Caco-2 (cell line): Measurements from ENCODE around the gene CD24. TPM values are rescaled to one million over a fixed set of nuclear protein-coding genes. Genes with fewer than 3 reads are reported as not detected.
A peak's percentile ranks its signal among the peaks of the same experiment; 100 is the strongest.

Experiments used
- BruUV-seq: library from RNA; stranded (reverse); fragments of 400-500 nt; replicated peaks from 2 replicates; lab custom pipeline; 2021; lab: Mats Ljungman, UMichigan
- CTCF ChIA-PET: fragments of 300-600 bp; sonication (Branson Sonifier 250); formaldehyde crosslinking; loops from one replicate; lab custom pipeline; 2022; ENCODE audit warnings: antibody characterized with exemption; lab: Charles Lee
- POLR2A ChIA-PET: fragments of 300-600 bp; sonication (Branson Sonifier 250); formaldehyde crosslinking; loops from one replicate; lab custom pipeline; 2022; ENCODE audit warnings: antibody characterized with exemption; lab: Charles Lee
- DNase-seq, 2 experiments: peaks; one replicate each; pipeline versions ENCODE4 v3.0.0 to v3.0.0-alpha.2; 2020 to 2022
- H3K27me3 ChIP-seq: replicated peaks from 2 replicates; pipeline ENCODE4 v1.6.0; 2011; ENCODE audit warnings: low read length; ENCODE audit not compliant: control insufficient read depth, insufficient read depth
- H3K36me3 ChIP-seq: 2 replicates; pipeline ENCODE4 v1.5.1; 2011; ENCODE audit warnings: low read length; ENCODE audit not compliant: control insufficient read depth, insufficient read depth
- H3K4me1 ChIP-seq: fragments of 250-450 bp; sonication (Bioruptor Pico); 2 replicates; pipeline ENCODE4 v1.5.1; 2020; ENCODE audit warnings: mild to moderate bottlenecking
- H3K4me3 ChIP-seq: 2 replicates; pipeline ENCODE4 v1.5.1; 2011; ENCODE audit warnings: low read depth, mild to moderate bottlenecking, control low read depth, low read length
- H3K9me3 ChIP-seq: fragments of 250-450 bp; sonication (Bioruptor Pico); 2 replicates; pipeline ENCODE4 v1.5.1; 2020; ENCODE audit warnings: mild to moderate bottlenecking, moderate library complexity
- H3K27ac Mint-ChIP-seq: one replicate; pipeline ENCODE4 v1.8.0; 2022; ENCODE audit warnings: mixed read lengths; ENCODE audit not compliant: unreplicated experiment
- H3K27me3 Mint-ChIP-seq: one replicate; pipeline ENCODE4 v1.8.0; 2022; ENCODE audit warnings: mixed read lengths; ENCODE audit not compliant: insufficient read depth, unreplicated experiment
- H3K36me3 Mint-ChIP-seq: one replicate; pipeline ENCODE4 v1.8.0; 2022; ENCODE audit warnings: mild to moderate bottlenecking, mixed read lengths; ENCODE audit not compliant: insufficient read depth, unreplicated experiment
- H3K4me1 Mint-ChIP-seq: one replicate; pipeline ENCODE4 v1.8.0; 2022; ENCODE audit warnings: low read depth, mixed read lengths; ENCODE audit not compliant: unreplicated experiment
- H3K4me3 Mint-ChIP-seq: one replicate; pipeline ENCODE4 v1.8.0; 2022; ENCODE audit warnings: mild to moderate bottlenecking, moderate library complexity, mixed read lengths; ENCODE audit not compliant: unreplicated experiment
- H3K9me3 Mint-ChIP-seq: one replicate; pipeline ENCODE4 v1.8.0; 2022; ENCODE audit warnings: mixed read lengths; ENCODE audit not compliant: unreplicated experiment
- CTCF ChIP-seq, 2 experiments: fragments of 200-600 bp in 1 of 2; IDR thresholded peaks; 1 replicate in 1 of 2; 2 replicates in 1 of 2; pipeline versions ENCODE4 v1.5.1 to v1.8.0; 2011 to 2022; ENCODE audit warnings: antibody characterized with exemption in 1 of 2, control low read depth in 1 of 2, inconsistent platforms in 1 of 2, low read depth in 1 of 2, low read length in 1 of 2, mild to moderate bottlenecking in 1 of 2, moderate library complexity in 1 of 2; ENCODE audit not compliant: insufficient read depth in 1 of 2, severe bottlenecking in 1 of 2, unreplicated experiment in 1 of 2
- intact Hi-C: fragments of 100-400 bp; cut with micrococcal nuclease; formaldehyde crosslinking; loops from one replicate; pipeline ENCODE4 v1.10.0; 2022; ENCODE audit not compliant: unreplicated experiment
- total RNA-seq: library from RNA; stranded (reverse); gene quantifications from 2 replicates; pipeline ENCODE4 v1.2.3, GENCODE V29; 2022

CD24 gene
- total RNA-seq, 1 experiment from 2014 or later: 81.7 TPM

- H3K4me3 Mint-ChIP-seq: no peak overlapping the region
- H3K4me1 Mint-ChIP-seq: peaks cover 7% of the 10 kb centered on the region
- peaks cover 9% of the 10 kb centered on the region; the same call in 1 of the 2 replicates for H3K4me1 ChIP-seq
- no peak overlapping the region for H3K4me3 ChIP-seq
- POLR2A ChIA-PET: no interaction called here
- no peak for DNase-seq
- H3K9me3 ChIP-seq: no peaks in the 10 kb centered on the region
- peaks cover 10% of the 10 kb centered on the region for H3K9me3 Mint-ChIP-seq
- CTCF ChIA-PET: interaction anchor here (0.6 kb wide), 1 partner anchor 39 kb away, joined by 3 read pairs; no protein-coding TSS in a partner anchor
- no peak overlapping the region for H3K27ac Mint-ChIP-seq
- TF ChIP-seq CTCF (IDR thresholded peaks at IDR 0.05; ENCODE audit: insufficient read depth in 1 of 2, low read depth in 1 of 2, low read length in 1 of 2, severe bottlenecking in 1 of 2, unreplicated experiment in 1 of 2): no peak
- no peaks in the 10 kb centered on the region for H3K36me3 ChIP-seq
- H3K27me3 Mint-ChIP-seq: no peaks in the 10 kb centered on the region
- BruUV-seq: no TSS peak
- H3K36me3 Mint-ChIP-seq: no peaks in the 10 kb centered on the region
- intact Hi-C loops: no loop called here
- H3K27me3 ChIP-seq: no peaks in the 10 kb centered on the region
Measured at GRCh38 chr6:107019047-107019446, 44.5 kb upstream of the CD24 start.

GRCh38 chr6:107009499-107009898 is 35.0 kb upstream of the CD24 start:
- Mint-ChIP-seq H3K27ac (no peak overlapping the region), H3K4me3 (no peak overlapping the region), H3K27me3 (no peaks in the 10 kb centered on the region), H3K36me3 (no peaks in the 10 kb centered on the region), H3K9me3 (peaks cover 3% of the 10 kb centered on the region), H3K4me1 (no peaks in the 10 kb centered on the region)
- intact Hi-C loops: no loop called here
- H3K27me3 ChIP-seq: no peaks in the 10 kb centered on the region
- H3K36me3 ChIP-seq: no peaks in the 10 kb centered on the region
- CTCF ChIA-PET: no interaction called here
- BruUV-seq: no TSS peak
- H3K4me3 ChIP-seq: no peak overlapping the region
- no peak for TF ChIP-seq CTCF (IDR thresholded peaks at IDR 0.05; ENCODE audit: insufficient read depth in 1 of 2, low read depth in 1 of 2, low read length in 1 of 2, severe bottlenecking in 1 of 2, unreplicated experiment in 1 of 2)
- no peaks in the 10 kb centered on the region for H3K4me1 ChIP-seq
- no peak for DNase-seq
- H3K9me3 ChIP-seq: no peaks in the 10 kb centered on the region
- POLR2A ChIA-PET: no interaction called here

GRCh38 chr6:106997392-106998158 is 23.0 kb upstream of the CD24 start:
- Mint-ChIP-seq H3K27ac (no peak overlapping the region), H3K4me1 (peaks cover 9% of the 10 kb centered on the region), H3K27me3 (peaks cover under 1% of the 10 kb centered on the region), H3K36me3 (no peaks in the 10 kb centered on the region), H3K9me3 (no peaks in the 10 kb centered on the region), H3K4me3 (no peak overlapping the region)
- peak; percentile 78 to 82 for TF ChIP-seq CTCF (IDR thresholded peaks at IDR 0.05; ENCODE audit: insufficient read depth in 1 of 2, low read depth in 1 of 2, low read length in 1 of 2, severe bottlenecking in 1 of 2, unreplicated experiment in 1 of 2)
- ChIA-PET CTCF (interaction anchor here (0.6 to 1.5 kb wide), 7 partner anchors 18 to 658 kb away, joined by 3 to 9 read pairs (median 4); no protein-coding TSS in a partner anchor), POLR2A (no interaction called here)
- intact Hi-C loops: loop anchor here (1.0 to 5.0 kb wide), 2 partner anchors 390 to 551 kb away; no protein-coding TSS in a partner anchor
- Histone ChIP-seq H3K9me3 (no peaks in the 10 kb centered on the region), H3K27me3 (no peaks in the 10 kb centered on the region), H3K4me1 (no peaks in the 10 kb centered on the region), H3K4me3 (no peak overlapping the region), H3K36me3 (no peaks in the 10 kb centered on the region)
- peak; percentile 52 to 67 for DNase-seq
- no TSS peak for BruUV-seq
